GM19438 (cell line): ENCODE results near the gene NPM1.

ENCODE experiments used
- ATAC-seq: cut with Tn5 transposase; IDR thresholded peaks from one replicate; pipeline ENCODE4 v1.9.1; 2021; ENCODE audit warnings: low read depth; ENCODE audit not compliant: unreplicated experiment

Gene NPM1

DNA sequence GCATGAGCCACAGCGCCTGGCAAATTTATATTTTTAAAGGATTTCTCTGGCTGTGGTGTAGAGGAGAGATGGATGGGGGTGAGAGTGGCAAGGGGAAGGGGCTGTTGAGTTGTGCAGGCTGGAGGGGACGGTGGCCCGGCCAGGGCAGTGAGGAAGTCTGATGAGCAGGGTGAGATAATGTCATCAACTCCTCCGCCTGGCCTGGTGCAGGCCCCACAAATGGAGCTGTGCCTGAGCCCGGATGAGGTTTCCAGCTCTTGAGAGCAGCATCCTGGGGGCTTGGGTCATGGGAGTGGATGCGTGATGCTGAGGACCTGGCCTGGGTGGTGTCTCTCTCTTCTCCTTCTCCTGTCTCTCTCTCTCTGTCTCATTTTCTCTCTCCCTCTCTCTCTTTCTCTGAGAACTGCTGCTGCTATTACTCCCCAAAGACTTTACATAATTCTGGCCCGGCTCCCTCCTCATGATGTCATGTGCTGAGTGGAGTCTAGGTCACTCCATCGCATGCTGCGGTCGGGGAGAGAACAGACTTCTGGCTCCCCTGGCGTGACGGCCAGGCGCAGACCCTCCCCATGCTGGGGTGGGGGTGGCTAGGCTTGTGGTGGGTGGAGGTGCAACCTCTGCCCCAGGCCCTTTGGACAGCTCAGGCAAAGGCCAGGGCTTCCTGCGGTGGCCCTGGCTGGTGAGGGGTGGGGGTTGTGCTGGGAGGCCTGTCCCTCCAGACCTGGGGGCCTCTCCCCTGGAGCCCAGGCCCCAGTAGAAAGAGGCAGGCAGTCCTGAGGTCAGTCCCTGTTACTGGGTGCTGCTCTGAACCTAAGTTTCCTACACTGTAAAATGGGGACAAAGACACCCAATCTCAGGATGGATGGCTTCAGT, 58.2 kb downstream of the NPM1 start:
- ATAC-seq, result no peak

DNA sequence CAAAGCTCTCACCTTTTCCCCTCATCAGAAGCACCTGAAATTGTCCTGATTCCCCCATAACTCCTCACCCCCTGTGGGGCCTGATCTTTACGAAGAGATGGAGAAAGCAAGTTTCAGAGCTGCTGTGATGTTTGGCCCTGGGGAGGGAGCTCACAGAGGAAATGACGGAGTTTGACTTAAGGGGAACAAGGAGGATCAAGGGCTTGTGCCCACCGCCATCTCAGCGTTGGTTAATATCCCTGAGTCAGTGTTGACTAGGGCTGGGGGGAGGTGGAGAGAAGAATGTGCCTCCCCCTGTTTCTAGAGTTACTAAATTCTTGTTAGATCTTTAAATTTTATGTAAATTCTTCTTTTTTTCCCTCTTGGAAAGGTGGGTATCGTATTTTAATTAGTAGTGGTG, 59.6 kb downstream of the NPM1 start:
- no peak for ATAC-seq

GRCh38 chr5:171449426-171449825, 61.8 kb downstream of the NPM1 start:
- ATAC-seq, result no peak

- ATAC-seq, result no peak
Observed at GRCh38 chr5:171450423-171451331, 63.0 kb downstream of the NPM1 start.

- ATAC-seq, result no peak
Observed at GRCh38 chr5:171451421-171451820, 63.8 kb downstream of the NPM1 start.

GRCh38 chr5:171453056-171453725, 65.5 kb downstream of the NPM1 start:
- ATAC-seq, result no peak

GRCh38 chr5:171453988-171454387, 66.3 kb downstream of the NPM1 start:
- ATAC-seq, result no peak

- no peak for ATAC-seq
Observed at GRCh38 chr5:171454549-171454948, 66.9 kb downstream of the NPM1 start.

DNA sequence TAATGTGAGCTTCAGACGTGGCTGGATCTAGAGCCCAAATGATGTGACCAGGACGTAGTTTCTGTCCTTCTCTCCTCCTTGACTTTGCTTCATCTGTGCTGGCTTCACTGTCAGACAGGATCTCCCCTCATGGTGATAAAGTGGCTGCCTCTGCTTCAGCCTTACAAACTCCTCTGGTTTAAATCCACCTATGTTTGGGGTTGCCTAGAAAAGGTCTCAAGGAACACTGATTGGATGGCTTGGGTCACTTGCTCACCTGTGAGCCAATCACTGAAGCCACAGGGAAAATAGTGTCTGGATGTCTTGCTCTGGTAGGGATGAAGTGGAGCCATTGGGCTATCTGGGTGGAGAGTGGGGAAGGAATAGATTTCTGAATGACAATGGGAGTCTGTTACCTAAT, 67.9 kb downstream of the NPM1 start:
- no peak for ATAC-seq

GRCh38 chr5:171457208-171457981, 69.7 kb downstream of the NPM1 start:
- ATAC-seq, result no peak

DNA sequence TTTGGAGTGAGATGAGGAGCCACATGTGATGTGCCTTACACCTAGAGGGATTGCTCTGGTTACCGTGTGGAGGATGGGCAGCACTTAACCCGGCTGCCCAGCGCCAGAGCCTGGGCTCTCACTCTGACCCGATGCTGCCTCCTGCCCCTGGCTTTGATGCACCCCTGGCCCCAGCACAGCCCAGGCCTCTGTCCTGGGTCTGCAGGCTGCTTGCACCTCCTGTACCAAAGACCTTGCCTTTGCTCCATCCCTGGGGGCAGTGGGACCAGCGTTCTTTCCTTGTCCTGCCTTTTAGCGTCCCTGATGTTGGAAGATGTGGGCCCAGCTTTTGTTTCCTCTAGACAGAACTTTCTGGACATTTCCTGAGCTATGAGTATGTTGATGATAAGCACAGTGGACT, 72.2 kb downstream of the NPM1 start:
- no peak for ATAC-seq
